ENCODE measurements around the gene DNAJC30. TPM values are rescaled to one million over a fixed set of nuclear protein-coding genes. Genes with fewer than 3 reads are reported as not detected.

DNAJC30 gene
- total RNA-seq, 1 experiment from 2014 or later: 15.9 TPM

DNA sequence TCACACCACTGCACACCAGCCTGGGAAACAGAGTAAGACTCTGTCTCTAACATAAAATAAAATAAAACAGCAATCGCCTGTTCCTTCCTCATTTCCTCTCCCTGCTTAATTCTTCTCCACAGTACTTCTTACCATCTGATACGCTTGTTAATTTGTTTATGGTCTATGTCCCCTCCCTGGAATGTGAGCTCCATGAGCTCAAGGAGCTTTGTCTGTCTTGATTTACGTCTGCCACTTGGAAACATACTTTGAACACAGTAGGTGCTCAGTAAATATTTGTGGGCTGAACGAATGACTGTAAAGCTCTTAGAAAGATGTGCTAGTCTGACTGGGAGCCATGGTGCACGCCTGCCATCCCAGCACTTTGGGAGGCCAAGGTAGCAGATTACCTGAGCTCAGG lies 45.3 kb upstream of the DNAJC30 start:
- Histone ChIP-seq H3K4me1 (no peaks in the 10 kb centered on the region), H3K27me3 (replicated peaks; ENCODE audit: control insufficient read depth, insufficient read depth, low read length) (no peaks in the 10 kb centered on the region), H3K36me3 (ENCODE audit: control insufficient read depth, insufficient read depth, low read length) (no peaks in the 10 kb centered on the region), H3K4me3 (ENCODE audit: low read depth, low read length) (no peak overlapping the region), H3K9me3 (no peaks in the 10 kb centered on the region)
- no peak overlapping the region for H3K27ac Mint-ChIP-seq (ENCODE audit: unreplicated experiment)
- POLR2A ChIA-PET: no interaction called here
- CTCF ChIA-PET: interaction anchor here (0.8 to 1.4 kb wide), 5 partner anchors 9 to 121 kb away, joined by 3 to 5 read pairs (median 4); partner anchors contain the start of genes ABHD11 and STX1A
- no peaks in the 10 kb centered on the region for H3K9me3 Mint-ChIP-seq (ENCODE audit: unreplicated experiment)
- H3K4me1 Mint-ChIP-seq (ENCODE audit: low read depth, unreplicated experiment): no peaks in the 10 kb centered on the region
- no TSS peak for BruUV-seq (replicated peaks)
- H3K27me3 Mint-ChIP-seq (ENCODE audit: insufficient read depth, unreplicated experiment): no peaks in the 10 kb centered on the region
- TF ChIP-seq, protein P1, sequence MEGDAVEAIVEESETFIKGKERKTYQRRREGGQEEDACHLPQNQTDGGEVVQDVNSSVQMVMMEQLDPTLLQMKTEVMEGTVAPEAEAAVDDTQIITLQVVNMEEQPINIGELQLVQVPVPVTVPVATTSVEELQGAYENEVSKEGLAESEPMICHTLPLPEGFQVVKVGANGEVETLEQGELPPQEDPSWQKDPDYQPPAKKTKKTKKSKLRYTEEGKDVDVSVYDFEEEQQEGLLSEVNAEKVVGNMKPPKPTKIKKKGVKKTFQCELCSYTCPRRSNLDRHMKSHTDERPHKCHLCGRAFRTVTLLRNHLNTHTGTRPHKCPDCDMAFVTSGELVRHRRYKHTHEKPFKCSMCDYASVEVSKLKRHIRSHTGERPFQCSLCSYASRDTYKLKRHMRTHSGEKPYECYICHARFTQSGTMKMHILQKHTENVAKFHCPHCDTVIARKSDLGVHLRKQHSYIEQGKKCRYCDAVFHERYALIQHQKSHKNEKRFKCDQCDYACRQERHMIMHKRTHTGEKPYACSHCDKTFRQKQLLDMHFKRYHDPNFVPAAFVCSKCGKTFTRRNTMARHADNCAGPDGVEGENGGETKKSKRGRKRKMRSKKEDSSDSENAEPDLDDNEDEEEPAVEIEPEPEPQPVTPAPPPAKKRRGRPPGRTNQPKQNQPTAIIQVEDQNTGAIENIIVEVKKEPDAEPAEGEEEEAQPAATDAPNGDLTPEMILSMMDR (IDR thresholded peaks at IDR 0.05; ENCODE audit: insufficient read depth in 1 of 2, low read depth in 1 of 2, low read length in 1 of 2, severe bottlenecking in 1 of 2, unreplicated experiment in 1 of 2): no peak
- intact Hi-C loops (cut with micrococcal nuclease; ENCODE audit: unreplicated experiment): no loop called here
- DNase-seq: no peak
- peaks cover 13% of the 10 kb centered on the region for H3K36me3 Mint-ChIP-seq (ENCODE audit: insufficient read depth, unreplicated experiment)
- H3K4me3 Mint-ChIP-seq (ENCODE audit: unreplicated experiment): no peak overlapping the region

DNA sequence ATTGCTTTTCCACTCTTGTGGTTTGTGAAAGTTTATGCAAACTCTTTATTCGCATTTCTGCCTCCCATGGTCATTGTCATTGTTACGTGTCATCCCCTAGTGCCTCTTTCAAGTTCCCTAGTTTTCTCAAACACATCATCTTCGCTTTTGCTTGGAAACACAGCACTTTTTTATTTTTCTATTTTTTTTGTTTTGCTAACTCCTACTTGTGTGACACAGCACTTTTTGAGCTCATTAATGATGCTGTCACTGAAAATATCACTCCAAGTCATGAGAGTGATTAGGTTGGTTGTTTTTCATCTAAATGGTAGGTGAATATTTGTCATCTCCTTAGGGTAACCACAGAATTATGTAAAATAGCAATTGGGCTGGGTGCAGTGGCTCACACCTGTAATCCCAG lies 44.7 kb upstream of the DNAJC30 start:
- POLR2A ChIA-PET: no interaction called here
- CTCF ChIA-PET: interaction anchor here (1.0 to 1.3 kb wide), 2 partner anchors 116 to 121 kb away, joined by 3 to 5 read pairs; no protein-coding TSS in a partner anchor
- H3K27ac Mint-ChIP-seq (ENCODE audit: unreplicated experiment): no peak overlapping the region
- no peaks in the 10 kb centered on the region for H3K9me3 Mint-ChIP-seq (ENCODE audit: unreplicated experiment)
- Histone ChIP-seq H3K9me3 (no peaks in the 10 kb centered on the region), H3K4me1 (no peaks in the 10 kb centered on the region), H3K4me3 (ENCODE audit: low read depth, low read length) (no peak overlapping the region), H3K36me3 (ENCODE audit: control insufficient read depth, insufficient read depth, low read length) (no peaks in the 10 kb centered on the region), H3K27me3 (replicated peaks; ENCODE audit: control insufficient read depth, insufficient read depth, low read length) (no peaks in the 10 kb centered on the region)
- no peaks in the 10 kb centered on the region for H3K27me3 Mint-ChIP-seq (ENCODE audit: insufficient read depth, unreplicated experiment)
- no peak overlapping the region for H3K4me3 Mint-ChIP-seq (ENCODE audit: unreplicated experiment)
- H3K4me1 Mint-ChIP-seq (ENCODE audit: low read depth, unreplicated experiment): no peaks in the 10 kb centered on the region
- no TSS peak for BruUV-seq (replicated peaks)
- DNase-seq: no peak
- H3K36me3 Mint-ChIP-seq (ENCODE audit: insufficient read depth, unreplicated experiment): peaks cover 11% of the 10 kb centered on the region
- intact Hi-C loops (cut with micrococcal nuclease; ENCODE audit: unreplicated experiment): no loop called here
- TF ChIP-seq, protein P1 (IDR thresholded peaks at IDR 0.05; ENCODE audit: insufficient read depth in 1 of 2, low read depth in 1 of 2, low read length in 1 of 2, severe bottlenecking in 1 of 2, unreplicated experiment in 1 of 2): no peak

GRCh38 chr7:73726083-73726466 lies 42.8 kb upstream of the DNAJC30 start:
- no peaks in the 10 kb centered on the region for H3K36me3 ChIP-seq (ENCODE audit: control insufficient read depth, insufficient read depth, low read length)
- ChIA-PET POLR2A (no interaction called here), CTCF (interaction anchor here (0.8 to 1.1 kb wide), 4 partner anchors 42 to 119 kb away, joined by 5 to 17 read pairs (median 6); no protein-coding TSS in a partner anchor)
- no peaks in the 10 kb centered on the region for H3K4me1 ChIP-seq
- no peak for DNase-seq
- H3K9me3 ChIP-seq: no peaks in the 10 kb centered on the region
- no peak overlapping the region for H3K4me3 Mint-ChIP-seq (ENCODE audit: unreplicated experiment)
- intact Hi-C loops (cut with micrococcal nuclease; ENCODE audit: unreplicated experiment): no loop called here
- TF ChIP-seq, protein P1 (IDR thresholded peaks at IDR 0.05; ENCODE audit: insufficient read depth in 1 of 2, low read depth in 1 of 2, low read length in 1 of 2, severe bottlenecking in 1 of 2, unreplicated experiment in 1 of 2): no peak
- no peaks in the 10 kb centered on the region for H3K36me3 Mint-ChIP-seq (ENCODE audit: insufficient read depth, unreplicated experiment)
- no peaks in the 10 kb centered on the region for H3K4me1 Mint-ChIP-seq (ENCODE audit: low read depth, unreplicated experiment)
- no peak overlapping the region for H3K27ac Mint-ChIP-seq (ENCODE audit: unreplicated experiment)
- no peaks in the 10 kb centered on the region for H3K9me3 Mint-ChIP-seq (ENCODE audit: unreplicated experiment)
- no peaks in the 10 kb centered on the region for H3K27me3 ChIP-seq (replicated peaks; ENCODE audit: control insufficient read depth, insufficient read depth, low read length)
- H3K27me3 Mint-ChIP-seq (ENCODE audit: insufficient read depth, unreplicated experiment): no peaks in the 10 kb centered on the region
- no peak overlapping the region for H3K4me3 ChIP-seq (ENCODE audit: low read depth, low read length)
- BruUV-seq (replicated peaks): no TSS peak
